Activated T-cell treated with anti-CD3 and anti-CD28 coated beads, Interleukin-2, amount 50 U/mL, for 72 hours (primary cell): ENCODE data around the gene BLNK. TPM values are rescaled to one million over a fixed set of nuclear protein-coding genes. Genes with fewer than 3 reads are reported as not detected.
"Not testable (repeated sequence)": the region's sequence is repeated elsewhere in the genome, so short reads cannot be mapped to it uniquely, and the experiment has no call there.

Source experiments
- ATAC-seq, 2 donors: fragments of 150-1000 bp; cut with Tn5 transposase; replicated peaks in 1 of 2; 2 replicates each; pipeline ENCODE4 v1.10.0; 2021; ENCODE audit warnings: moderate library complexity in 2 of 2, mild to moderate bottlenecking in 1 of 2
- DNase-seq, 2 donors: peaks; one replicate each; pipeline ENCODE4 v3.0.0; 2021 to 2022; ENCODE audit warnings: mixed read lengths in 1 of 2
- H3K27ac Mint-ChIP-seq: one replicate; pipeline ENCODE4 v1.8.0; 2022; ENCODE audit warnings: mild to moderate bottlenecking, moderate library complexity, mixed read lengths
- H3K27me3 Mint-ChIP-seq: one replicate; pipeline ENCODE4 v1.8.0; 2022; ENCODE audit warnings: low read depth, mixed read lengths
- H3K36me3 Mint-ChIP-seq, 2 donors: one replicate each; pipeline ENCODE4 v1.8.0; 2022; ENCODE audit warnings: mixed read lengths in 2 of 2, mild to moderate bottlenecking in 1 of 2; ENCODE audit not compliant: insufficient read depth in 2 of 2
- H3K4me1 Mint-ChIP-seq: one replicate; pipeline ENCODE4 v1.8.0; 2022; ENCODE audit warnings: low read depth, mixed read lengths
- H3K4me3 Mint-ChIP-seq, 2 donors: one replicate each; pipeline ENCODE4 v1.8.0; 2022; ENCODE audit warnings: mild to moderate bottlenecking in 2 of 2, mixed read lengths in 2 of 2, moderate library complexity in 2 of 2
- H3K9me3 Mint-ChIP-seq, 2 donors: one replicate each; pipeline ENCODE4 v1.8.0; 2022; ENCODE audit warnings: mixed read lengths in 2 of 2
- total RNA-seq, 2 donors: library from RNA; stranded (reverse); gene quantifications; one replicate each; pipeline ENCODE4 v1.2.3, GENCODE V29; 2022

The BLNK gene
- total RNA-seq, 2 donors from 2014 or later = 0.69 TPM; not detected in 1

DNA sequence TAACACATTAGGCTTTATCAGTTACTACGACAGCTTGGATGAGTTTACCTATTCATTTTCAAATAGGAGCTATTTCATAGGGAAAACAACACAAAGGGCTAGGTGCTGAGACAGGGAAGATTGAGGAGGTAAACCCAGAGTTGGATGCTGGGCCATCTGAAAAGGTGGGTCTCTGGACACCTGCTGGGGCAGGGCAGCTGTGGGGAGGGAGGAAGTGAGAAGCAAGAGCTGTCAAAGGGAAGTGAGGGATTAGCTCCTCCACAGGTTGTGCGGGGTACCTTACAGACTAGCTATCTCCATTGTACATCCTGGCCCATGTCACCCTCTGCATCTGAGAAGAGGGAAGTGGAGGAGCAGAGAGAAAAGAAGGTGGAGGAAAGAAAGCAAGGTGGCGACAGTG is 48.9 kb downstream of the BLNK start:
- Mint-ChIP-seq H3K4me3 (no peak overlapping the region), H3K9me3 (no peaks in the 10 kb centered on the region), H3K4me1 (no peaks in the 10 kb centered on the region), H3K27ac (no peak overlapping the region), H3K27me3 (peaks cover 7% of the 10 kb centered on the region), H3K36me3 (no peaks in the 10 kb centered on the region)
- DNase-seq (no peak), ATAC-seq (no peak)

DNA sequence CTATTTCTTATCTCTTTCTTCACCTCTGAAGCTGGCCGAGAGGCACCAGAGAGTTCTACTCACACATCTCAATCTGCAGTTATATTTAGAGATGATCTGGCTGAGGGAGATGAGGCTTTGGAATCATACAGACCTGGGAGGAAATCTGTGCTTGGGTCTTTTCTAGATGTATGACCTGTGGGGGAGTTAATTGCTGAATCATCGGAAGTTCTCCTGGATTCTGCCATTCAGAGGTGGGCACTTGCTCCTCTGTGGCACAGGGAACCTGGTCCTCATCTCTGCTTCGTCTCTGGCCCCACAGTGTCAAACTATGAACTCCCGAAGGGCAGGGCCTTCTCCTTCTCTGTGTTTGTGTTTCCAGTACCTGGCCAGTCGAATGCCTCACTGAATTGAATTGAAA is 52.5 kb downstream of the BLNK start:
- Mint-ChIP-seq H3K36me3 (no peaks in the 10 kb centered on the region), H3K27me3 (peaks cover 7% of the 10 kb centered on the region), H3K9me3 (no peaks in the 10 kb centered on the region), H3K4me1 (peaks cover 2% of the 10 kb centered on the region), H3K27ac (no peak overlapping the region), H3K4me3 (no peak overlapping the region)
- ATAC-seq (no peak), DNase-seq (no peak)

DNA sequence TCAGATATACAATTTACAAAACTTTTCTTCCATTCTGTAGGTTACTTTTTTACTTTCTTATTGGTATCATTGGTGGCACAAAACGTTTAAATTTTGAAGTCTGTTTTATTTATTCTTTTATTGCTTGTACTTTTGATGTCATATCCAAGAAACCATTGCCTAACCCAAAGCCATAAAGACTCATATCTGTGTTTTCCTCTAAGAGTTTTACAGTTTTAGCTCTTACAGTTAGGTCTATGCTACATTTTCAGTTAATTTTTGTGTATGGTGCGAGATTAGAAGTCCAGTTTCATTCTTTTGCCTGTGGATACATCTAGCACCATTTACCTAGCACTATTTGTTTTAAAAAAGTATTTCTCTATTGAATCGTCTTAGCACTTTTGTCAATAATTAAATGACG is 53.7 kb downstream of the BLNK start:
- Mint-ChIP-seq H3K36me3 (no peaks in the 10 kb centered on the region), H3K4me1 (peaks cover 4% of the 10 kb centered on the region), H3K4me3 (no peak overlapping the region), H3K27me3 (peaks cover 7% of the 10 kb centered on the region), H3K9me3 (no peaks in the 10 kb centered on the region), H3K27ac (no peak overlapping the region)
- no peak for ATAC-seq
- no peak for DNase-seq

DNA sequence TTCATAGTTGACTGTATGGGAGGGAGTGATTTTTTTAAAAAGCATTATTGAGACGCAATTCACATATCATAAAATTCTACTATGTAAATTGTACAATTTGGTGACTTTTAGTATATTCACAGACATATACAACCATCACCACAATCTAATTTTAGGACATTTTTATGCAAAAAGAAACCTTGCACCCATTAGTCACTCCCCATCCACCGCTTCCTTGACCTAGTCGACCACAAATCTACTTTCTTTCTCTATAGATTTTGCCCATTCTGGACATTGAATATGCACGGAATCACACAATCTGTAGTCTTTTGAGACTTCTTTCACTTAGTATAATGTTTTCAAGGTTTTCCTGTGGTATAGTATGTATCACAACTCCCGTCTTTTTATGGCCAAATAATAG is 54.6 kb downstream of the BLNK start:
- DNase-seq (no peak), ATAC-seq (no peak)
- Mint-ChIP-seq H3K27me3 (peaks cover 7% of the 10 kb centered on the region), H3K27ac (no peak overlapping the region), H3K4me1 (peaks cover 4% of the 10 kb centered on the region), H3K36me3 (no peaks in the 10 kb centered on the region), H3K4me3 (no peak overlapping the region), H3K9me3 (no peaks in the 10 kb centered on the region)

DNA sequence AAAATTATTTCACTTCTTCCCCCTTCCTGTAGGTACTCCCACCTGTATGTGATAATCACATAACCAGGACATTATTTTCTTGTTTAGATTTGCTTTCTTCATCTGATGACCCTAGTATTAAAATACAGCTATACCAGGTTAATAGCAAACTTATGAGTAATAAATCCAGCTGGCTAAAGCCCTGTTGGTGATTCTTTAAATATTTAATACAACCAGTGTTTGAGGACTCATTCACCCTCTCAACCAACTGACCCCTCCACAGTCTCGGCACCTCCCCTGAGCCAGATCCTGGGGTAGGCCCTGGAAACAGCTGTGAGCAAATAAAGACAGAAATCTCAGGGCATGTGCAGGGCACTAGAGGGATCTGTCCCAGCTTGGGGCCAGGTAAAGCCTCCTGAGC is 58.5 kb downstream of the BLNK start:
- Mint-ChIP-seq H3K27me3 (peaks cover under 1% of the 10 kb centered on the region), H3K36me3 (no peaks in the 10 kb centered on the region), H3K27ac (no peak overlapping the region), H3K4me1 (peaks cover 4% of the 10 kb centered on the region), H3K9me3 (no peaks in the 10 kb centered on the region), H3K4me3 (no peak overlapping the region)
- DNase-seq (no peak), ATAC-seq (no peak)

DNA sequence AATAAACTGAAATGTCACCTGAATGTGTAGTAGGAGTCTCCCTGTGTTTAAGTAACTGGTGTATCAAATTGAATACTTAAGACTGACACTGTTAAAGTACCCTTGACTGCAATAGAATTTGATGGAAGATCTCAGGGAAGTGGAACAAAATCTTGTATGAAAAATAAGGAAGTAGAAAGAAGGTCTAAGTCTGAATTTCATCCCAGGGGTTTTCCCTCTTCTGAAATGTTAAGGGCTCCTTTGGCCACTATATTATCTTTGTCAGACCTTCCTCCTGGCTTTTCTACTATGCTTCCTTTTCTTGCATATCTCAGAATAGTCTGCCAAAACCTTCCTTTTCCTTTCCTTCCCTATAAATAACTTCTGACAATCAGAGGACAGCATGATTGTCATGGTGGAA is 59.6 kb downstream of the BLNK start:
- Mint-ChIP-seq H3K27me3 (peaks cover 6% of the 10 kb centered on the region), H3K9me3 (no peaks in the 10 kb centered on the region), H3K27ac (no peak overlapping the region), H3K36me3 (no peaks in the 10 kb centered on the region), H3K4me1 (peaks cover 4% of the 10 kb centered on the region), H3K4me3 (no peak overlapping the region)
- DNase-seq = no peak
- no peak for ATAC-seq

DNA sequence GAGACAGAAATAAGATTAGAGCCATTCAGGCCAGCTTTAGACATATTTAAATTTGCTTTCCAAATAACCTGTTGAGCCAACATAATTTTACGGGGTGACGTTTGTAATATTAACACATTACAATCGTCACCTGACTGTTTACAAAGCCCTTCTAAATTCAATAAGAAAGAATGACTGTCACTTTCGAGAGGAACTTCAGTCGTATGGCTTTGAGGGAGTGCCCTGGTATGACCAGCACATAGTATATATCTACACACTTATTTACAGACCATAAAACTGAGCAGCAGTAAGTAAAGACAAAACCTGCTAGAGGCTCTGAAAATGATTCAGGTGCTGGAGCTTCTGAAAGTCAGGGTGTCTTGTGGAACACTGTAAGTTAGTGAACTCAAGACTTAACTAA is 62.4 kb downstream of the BLNK start:
- Mint-ChIP-seq H3K27me3 (peaks cover 6% of the 10 kb centered on the region), H3K4me1 (peaks cover 3% of the 10 kb centered on the region), H3K9me3 (no peaks in the 10 kb centered on the region), H3K4me3 (no peak overlapping the region), H3K27ac (no peak overlapping the region), H3K36me3 (no peaks in the 10 kb centered on the region)
- DNase-seq (no peak), ATAC-seq (no peak)

DNA sequence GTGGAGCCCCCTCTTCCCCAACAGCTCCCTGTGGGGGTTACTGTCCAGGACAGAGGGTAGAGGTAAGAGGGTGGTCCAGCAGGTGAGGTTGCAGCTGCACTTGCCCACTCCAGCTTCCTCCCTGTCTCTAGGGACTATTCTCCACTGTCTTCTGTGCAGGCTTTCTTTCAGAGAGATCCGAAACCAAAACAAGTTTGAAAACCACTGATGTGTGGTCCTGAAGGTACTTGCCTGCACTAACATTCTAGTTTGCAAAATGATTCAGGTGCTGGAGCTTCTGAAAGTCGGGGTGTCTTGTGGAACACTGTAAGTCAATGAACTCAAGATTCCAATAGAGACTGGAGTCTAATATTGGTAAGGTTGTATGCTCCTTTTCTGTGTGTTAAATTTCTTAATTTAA is 63.1 kb downstream of the BLNK start:
- no peak for ATAC-seq
- no peak for DNase-seq
- Mint-ChIP-seq H3K36me3 (no peaks in the 10 kb centered on the region), H3K27ac (no peak overlapping the region), H3K4me3 (no peak overlapping the region), H3K9me3 (no peaks in the 10 kb centered on the region), H3K4me1 (no peaks in the 10 kb centered on the region), H3K27me3 (peaks cover 6% of the 10 kb centered on the region)

DNA sequence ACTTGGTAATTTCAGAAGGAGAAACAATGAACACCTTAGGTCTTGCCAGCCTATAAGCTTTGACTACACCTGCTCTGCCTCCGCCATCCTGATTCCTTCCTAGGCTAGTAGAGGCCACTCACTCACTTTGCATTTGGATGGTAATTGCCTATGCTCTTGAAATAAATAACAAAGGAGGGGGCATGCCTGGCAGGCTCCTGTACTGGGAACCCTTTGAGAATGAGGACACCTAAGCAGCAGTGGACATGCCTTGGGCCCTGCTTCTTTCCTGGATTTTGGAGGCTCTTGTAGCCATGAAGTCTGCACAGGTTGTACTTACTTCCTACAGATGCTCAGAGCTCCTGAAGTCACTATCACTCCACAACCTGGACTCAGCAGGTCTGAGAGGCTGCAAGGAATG is 65.8 kb downstream of the BLNK start:
- no peaks in the 10 kb centered on the region for H3K36me3 Mint-ChIP-seq
- H3K27ac Mint-ChIP-seq = no peak overlapping the region
- no peak for ATAC-seq
- no peaks in the 10 kb centered on the region for H3K4me1 Mint-ChIP-seq
- no peak overlapping the region for H3K4me3 Mint-ChIP-seq
- no peaks in the 10 kb centered on the region for H3K9me3 Mint-ChIP-seq
- no peak for DNase-seq
- H3K27me3 Mint-ChIP-seq = peaks cover 6% of the 10 kb centered on the region

DNA sequence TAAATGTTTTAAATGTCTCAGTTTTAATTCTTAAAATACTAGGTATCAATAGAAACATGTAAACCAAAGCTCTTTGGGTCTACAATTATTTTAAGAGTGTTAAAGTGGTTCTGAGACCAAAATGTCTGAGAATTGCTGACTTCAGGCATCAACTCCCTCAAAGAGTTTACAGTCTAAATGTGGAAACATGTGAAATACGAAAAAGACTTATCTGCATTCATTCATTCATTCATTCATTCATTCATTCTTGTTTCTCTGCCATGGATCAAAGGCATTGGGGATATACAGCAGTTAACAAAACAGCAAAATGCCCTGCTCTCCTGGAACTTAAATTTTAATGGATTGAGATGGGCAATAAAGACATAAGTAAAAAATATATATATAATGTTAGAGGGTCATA is 69.8 kb downstream of the BLNK start:
- Mint-ChIP-seq H3K27ac (no peak overlapping the region), H3K4me3 (no peak overlapping the region), H3K27me3 (no peaks in the 10 kb centered on the region), H3K9me3 (no peaks in the 10 kb centered on the region), H3K4me1 (no peaks in the 10 kb centered on the region), H3K36me3 (no peaks in the 10 kb centered on the region)
- DNase-seq (no peak), ATAC-seq (no peak)

DNA sequence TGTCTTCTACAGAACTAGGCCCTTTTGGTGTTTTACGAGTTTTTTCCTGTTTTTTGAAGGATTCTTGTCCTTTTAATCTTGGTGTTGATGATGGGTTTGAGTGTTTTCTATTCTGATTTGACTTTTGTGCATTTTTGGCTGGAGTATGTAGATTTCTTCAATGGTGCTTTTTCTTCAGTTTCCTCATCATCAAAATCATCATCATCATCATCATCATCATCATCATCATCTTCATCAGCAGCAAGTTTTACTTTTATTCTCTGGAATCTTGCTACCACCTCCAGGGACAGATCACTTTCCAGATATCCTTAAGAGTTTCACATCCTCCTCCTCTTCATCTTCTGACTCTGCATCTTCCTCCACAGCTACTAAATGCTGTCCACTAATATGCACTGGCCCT is 81.9 kb downstream of the BLNK start:
- ATAC-seq, H3K4me1 Mint-ChIP-seq, DNase-seq, H3K4me3 Mint-ChIP-seq, H3K36me3 Mint-ChIP-seq, H3K27ac Mint-ChIP-seq, H3K9me3 Mint-ChIP-seq: not testable (repeated sequence)
- H3K27me3 Mint-ChIP-seq = peaks cover 16% of the 10 kb centered on the region

DNA sequence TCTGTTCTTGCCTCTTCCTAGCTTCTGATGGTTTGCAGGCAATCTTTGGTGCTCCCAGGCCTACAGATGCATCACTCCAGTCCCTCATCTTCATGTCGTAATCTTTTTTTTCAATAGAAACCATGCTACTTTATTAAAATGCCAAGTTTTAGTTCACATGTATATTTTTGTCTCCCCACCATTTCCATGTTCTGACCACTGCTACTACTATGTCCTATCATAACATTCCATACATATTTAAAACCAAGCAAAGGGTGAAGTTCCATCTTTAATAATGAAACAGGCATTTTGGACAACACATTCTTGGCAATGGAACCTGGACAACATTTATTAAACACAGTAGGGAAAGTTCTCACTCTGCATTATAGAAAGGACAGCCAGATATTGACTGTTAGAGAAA is 82.5 kb downstream of the BLNK start:
- Mint-ChIP-seq H3K4me1 (no peaks in the 10 kb centered on the region), H3K36me3 (no peaks in the 10 kb centered on the region), H3K9me3 (peaks cover 5 to 6% of the 10 kb centered on the region in 2 donors), H3K4me3 (no peak overlapping the region), H3K27me3 (peaks cover 20% of the 10 kb centered on the region), H3K27ac (no peak overlapping the region)
- DNase-seq (no peak), ATAC-seq (no peak)

DNA sequence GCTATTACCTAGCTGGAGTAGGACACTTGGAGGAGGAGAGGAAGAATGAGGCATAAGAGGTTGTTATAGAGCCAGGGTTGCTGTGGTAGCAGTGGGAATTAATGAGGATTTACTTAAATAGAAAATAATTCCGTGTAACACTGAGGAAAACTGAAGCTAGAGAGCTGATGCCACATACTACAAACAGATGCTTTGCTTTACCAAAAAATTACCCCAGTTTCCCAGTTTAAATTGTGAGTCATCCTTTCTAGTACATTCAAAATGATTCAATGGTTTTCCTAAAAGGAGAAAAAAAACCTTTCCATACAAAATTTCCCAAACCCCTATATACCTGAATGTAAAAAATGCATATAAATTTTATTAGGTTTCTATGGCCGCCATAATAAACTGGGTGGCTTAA is 82.9 kb downstream of the BLNK start:
- DNase-seq = no peak
- ATAC-seq = no peak
- Mint-ChIP-seq H3K9me3 (peaks cover 7% of the 10 kb centered on the region in 2 donors), H3K27ac (no peak overlapping the region), H3K27me3 (peaks cover 21% of the 10 kb centered on the region), H3K36me3 (peaks cover 0 to 3% of the 10 kb centered on the region in 2 donors), H3K4me1 (no peaks in the 10 kb centered on the region), H3K4me3 (no peak overlapping the region)

DNA sequence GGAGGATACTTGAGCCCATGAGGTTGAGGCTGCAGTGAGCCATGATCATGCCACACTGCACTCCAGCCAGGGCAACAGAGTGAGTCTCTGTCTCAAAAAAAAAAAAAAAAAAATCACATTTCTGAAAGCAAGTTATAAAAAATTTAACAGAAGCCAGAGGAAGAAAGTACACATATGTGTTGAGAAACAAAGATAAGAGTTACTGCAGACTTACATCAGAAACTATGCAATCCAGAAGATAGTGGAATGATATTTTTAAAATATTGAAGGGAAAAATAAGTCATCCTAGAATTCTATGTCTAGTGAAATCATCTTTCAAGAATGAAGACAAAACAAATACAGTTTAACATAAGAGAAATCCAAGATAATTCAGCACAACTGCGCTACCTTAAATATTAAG is 94.4 kb downstream of the BLNK start:
- peaks cover 6 to 11% of the 10 kb centered on the region in 2 donors for H3K9me3 Mint-ChIP-seq
- no peaks in the 10 kb centered on the region for H3K4me1 Mint-ChIP-seq
- H3K27ac Mint-ChIP-seq = no peak overlapping the region
- peaks cover 3 to 7% of the 10 kb centered on the region in 2 donors for H3K36me3 Mint-ChIP-seq
- ATAC-seq = no peak
- H3K27me3 Mint-ChIP-seq = peaks cover 7% of the 10 kb centered on the region
- H3K4me3 Mint-ChIP-seq = no peak overlapping the region
- DNase-seq = no peak
